Transverse colon (tissue), 4 donors: ENCODE results near the gene JCHAIN. TPM values are rescaled to one million over a fixed set of nuclear protein-coding genes. Genes with fewer than 3 reads are reported as not detected.

Source experiments
- DNase-seq: peaks from one replicate; pipeline ENCODE4 v3.0.0-alpha.2; 2019
- H3K27ac ChIP-seq, 4 donors: fragments of 200-600 bp; sonication (generic); 2 replicates each; pipeline ENCODE4 v1.5.1; 2016 to 2018; ENCODE audit warnings: inconsistent platforms in 4 of 4
- H3K27me3 ChIP-seq: fragments of 200-600 bp; sonication (generic); 2 replicates; pipeline ENCODE4 v1.5.1; 2017; ENCODE audit warnings: inconsistent platforms
- H3K36me3 ChIP-seq, 4 donors: fragments of 200-600 bp; sonication (generic); 2 replicates each; pipeline ENCODE4 v1.5.1; 2017 to 2019; ENCODE audit warnings: inconsistent platforms in 4 of 4
- H3K4me1 ChIP-seq, 4 donors: fragments of 200-600 bp; sonication (generic); 2 replicates each; pipeline ENCODE4 v1.5.1; 2017 to 2020; ENCODE audit warnings: inconsistent platforms in 4 of 4
- H3K4me3 ChIP-seq, 4 donors: fragments of 200-600 bp; sonication (generic); 1 replicate in 1 of 4; 2 replicates in 3 of 4; pipeline versions ENCODE4 v1.5.1 to v1.6.1; 2017 to 2019; ENCODE audit warnings: inconsistent platforms in 4 of 4
- H3K9me3 ChIP-seq, 2 donors: fragments of 200-600 bp; sonication (generic); 2 replicates each; pipeline ENCODE4 v1.5.1; 2017 to 2019; ENCODE audit warnings: inconsistent platforms in 2 of 2
- EP300 ChIP-seq: sonication (generic); formaldehyde crosslinking; IDR thresholded peaks from one replicate; pipeline ENCODE4 v1.6.1; 2017; ENCODE audit warnings: antibody characterized with exemption, low read depth
- POLR2A ChIP-seq: fragments of 450-650 bp; IDR thresholded peaks from one replicate; pipeline ENCODE4 v1.6.1; 2016; ENCODE audit warnings: antibody characterized with exemption, mild to moderate bottlenecking, moderate library complexity
- POLR2AphosphoS5 ChIP-seq, 3 donors: sonication (generic); formaldehyde crosslinking; IDR thresholded peaks; one replicate each; pipeline ENCODE4 v1.6.1; 2016; ENCODE audit warnings: antibody characterized with exemption in 3 of 3
- WGBS, 2 donors: methylation state at CpG; one replicate each; pipeline ENCODE4 v1.1.5; 2018; ENCODE audit warnings: low coverage in 1 of 2; 5-methylcytosine and 5-hydroxymethylcytosine counted together
- in situ Hi-C, 4 donors: fragments of 200-750 bp; cut with MboI; loops; one replicate each; pipeline versions ENCODE4 v1.15.0 to v1.15.1; 2017; ENCODE audit warnings: low sequenced_read_pairs in 3 of 4, low pct_ligation_motif_present in 1 of 4, low pct_unique_long_range_greater_than_20kb in 1 of 4
- intact Hi-C: fragments of 100-400 bp; cut with DNase I; formaldehyde crosslinking; loops from one replicate; pipeline ENCODE4 v1.15.1; 2023; ENCODE audit warnings: low total_unique reads
- total RNA-seq, 4 donors: library from RNA; depleted of rRNA; stranded (reverse); fragments of >200 nt; gene quantifications; one replicate each; pipeline ENCODE4 v1.1.0, GENCODE V29; 2016
- TF ChIP-seq, protein P1 (sequence below), 5 experiments: fragments of 200-600 bp in 3 of 5; fragments of 450-650 bp in 2 of 5; sonication (generic) in 3 of 5; IDR thresholded peaks; 1 replicate in 2 of 5; 2 replicates in 3 of 5; pipeline ENCODE4 v1.5.1; 2016 to 2017; ENCODE audit warnings: antibody characterized with exemption in 5 of 5, inconsistent platforms in 3 of 5, mild to moderate bottlenecking in 2 of 5, moderate library complexity in 1 of 5

JCHAIN gene
- total RNA-seq, 4 donors from 2014 or later = 38.2 to 1,497 (median 176) TPM

DNA sequence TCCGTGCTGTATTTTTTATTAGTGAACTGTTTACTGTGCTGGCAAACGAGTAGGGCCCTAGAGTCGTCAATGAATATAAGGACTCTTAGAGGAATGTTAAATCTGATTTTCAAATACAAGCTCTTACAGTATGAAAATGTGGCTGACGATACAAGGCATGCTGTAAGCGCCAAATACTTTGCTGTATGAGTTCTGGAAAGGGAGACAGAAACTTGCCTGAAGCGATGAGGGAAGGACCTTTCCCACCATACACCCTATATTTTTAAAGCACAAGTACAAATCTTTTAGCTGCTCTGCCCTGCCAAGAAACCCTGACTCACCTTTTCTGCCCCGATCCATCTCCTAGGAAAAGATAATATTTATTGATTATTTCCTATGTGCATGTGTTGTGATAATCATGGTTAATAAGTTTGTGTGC lies 39.7 kb upstream of the JCHAIN start:
- intact Hi-C loops (no loop called here), in situ Hi-C loops (no loop called here)
- no peaks in the 10 kb centered on the region for H3K36me3 ChIP-seq
- H3K4me3 ChIP-seq = peak overlapping the region; percentile 82 to 99 (median 91)
- TF ChIP-seq EP300 (no peak), POLR2A (no peak), POLR2AphosphoS5 (IDR thresholded peaks at IDR 0.05) (no peak)
- TF ChIP-seq, protein P1, sequence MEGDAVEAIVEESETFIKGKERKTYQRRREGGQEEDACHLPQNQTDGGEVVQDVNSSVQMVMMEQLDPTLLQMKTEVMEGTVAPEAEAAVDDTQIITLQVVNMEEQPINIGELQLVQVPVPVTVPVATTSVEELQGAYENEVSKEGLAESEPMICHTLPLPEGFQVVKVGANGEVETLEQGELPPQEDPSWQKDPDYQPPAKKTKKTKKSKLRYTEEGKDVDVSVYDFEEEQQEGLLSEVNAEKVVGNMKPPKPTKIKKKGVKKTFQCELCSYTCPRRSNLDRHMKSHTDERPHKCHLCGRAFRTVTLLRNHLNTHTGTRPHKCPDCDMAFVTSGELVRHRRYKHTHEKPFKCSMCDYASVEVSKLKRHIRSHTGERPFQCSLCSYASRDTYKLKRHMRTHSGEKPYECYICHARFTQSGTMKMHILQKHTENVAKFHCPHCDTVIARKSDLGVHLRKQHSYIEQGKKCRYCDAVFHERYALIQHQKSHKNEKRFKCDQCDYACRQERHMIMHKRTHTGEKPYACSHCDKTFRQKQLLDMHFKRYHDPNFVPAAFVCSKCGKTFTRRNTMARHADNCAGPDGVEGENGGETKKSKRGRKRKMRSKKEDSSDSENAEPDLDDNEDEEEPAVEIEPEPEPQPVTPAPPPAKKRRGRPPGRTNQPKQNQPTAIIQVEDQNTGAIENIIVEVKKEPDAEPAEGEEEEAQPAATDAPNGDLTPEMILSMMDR (IDR thresholded peaks at IDR 0.05) = no peak
- peak overlapping the region; percentile 93 to 99 (median 98) for H3K27ac ChIP-seq
- WGBS, 2 donors = 11 to 12% methylated on average over 5 to 7 of the region's 7 CpGs
- peaks cover 21 to 33% (median 25%) of the 10 kb centered on the region in 4 donors for H3K4me1 ChIP-seq
- H3K9me3 ChIP-seq = no peaks in the 10 kb centered on the region
- no peak for DNase-seq
- no peaks in the 10 kb centered on the region for H3K27me3 ChIP-seq

DNA sequence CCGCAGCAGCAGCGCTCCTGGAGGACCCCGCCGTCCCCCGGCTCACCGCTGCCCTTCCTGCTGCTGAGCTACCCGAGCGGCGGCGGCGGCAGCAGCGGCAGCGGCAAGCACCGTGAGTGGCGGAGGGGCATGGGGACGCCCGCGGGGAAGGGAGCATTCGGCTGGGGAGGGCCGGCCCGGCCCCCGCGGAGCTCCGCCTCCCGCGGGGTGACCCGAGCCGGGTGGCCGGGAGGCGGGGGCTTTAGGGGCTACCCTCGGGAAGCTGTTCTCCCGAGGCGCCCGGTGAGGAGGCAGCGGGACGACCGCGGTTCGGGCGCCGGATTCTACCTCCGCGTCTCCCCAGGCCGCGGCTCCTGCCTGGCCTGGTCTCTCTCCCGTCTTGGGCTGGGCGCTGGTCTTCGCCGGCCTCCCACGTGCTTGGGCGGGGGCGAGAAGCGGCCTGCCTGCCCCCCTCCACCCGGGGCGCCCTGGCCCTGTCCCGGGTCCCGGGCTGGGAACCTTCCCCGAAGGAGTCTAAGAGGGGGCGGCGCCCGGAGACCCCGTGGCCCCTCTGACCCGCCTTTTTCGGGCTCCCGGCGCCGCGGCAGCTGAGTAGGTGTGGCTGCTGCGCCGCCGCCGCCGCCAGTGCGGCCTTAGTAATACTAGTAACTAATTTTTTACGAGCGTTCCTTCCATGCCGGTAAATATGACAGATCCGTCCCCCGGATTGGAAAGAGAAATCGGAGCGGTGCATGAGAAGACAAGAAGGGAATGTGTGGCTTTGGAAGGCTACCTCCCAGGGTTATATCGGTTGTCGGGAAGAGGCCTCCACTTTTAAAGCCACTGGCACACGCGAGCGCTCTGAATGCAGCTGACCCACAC lies 39.1 kb upstream of the JCHAIN start:
- Histone ChIP-seq H3K4me1 (peaks cover 21 to 33% (median 25%) of the 10 kb centered on the region in 4 donors), H3K36me3 (no peaks in the 10 kb centered on the region), H3K4me3 (peak overlapping the region; percentile 82 to 99 (median 91)), H3K9me3 (no peaks in the 10 kb centered on the region), H3K27me3 (no peaks in the 10 kb centered on the region), H3K27ac (peak overlapping the region; percentile 93 to 99 (median 98))
- 0% methylated on average over 51 of the region's 86 CpGs; no CpG with 5 or more reads in 1 of the 2 donors for WGBS, 2 donors
- peak; percentile 77 for DNase-seq
- intact Hi-C loops = loop anchor here (2.0 kb wide), 1 partner anchor 17 kb away; the partner anchor contains the start of gene UTP3
- in situ Hi-C loops = no loop called here
- TF ChIP-seq POLR2AphosphoS5 (IDR thresholded peaks at IDR 0.05) = peak; percentile 56 to 62 (median 62)
- TF ChIP-seq, protein P1 (IDR thresholded peaks at IDR 0.05) = no peak
- peak; percentile 61 for TF ChIP-seq POLR2A

DNA sequence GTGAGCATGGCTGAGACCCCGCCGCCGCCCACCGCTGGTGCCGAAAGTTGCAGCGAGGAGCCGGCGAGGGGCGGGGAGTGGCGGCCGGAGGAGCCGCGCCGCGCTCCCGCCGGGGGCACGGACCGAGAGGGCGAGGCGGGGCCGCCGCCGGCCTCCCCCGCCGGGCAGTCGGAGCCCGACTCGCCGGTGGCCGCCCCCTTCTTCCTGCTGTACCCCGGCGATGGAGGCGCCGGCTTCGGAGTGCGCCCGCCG lies 38.5 kb upstream of the JCHAIN start:
- Histone ChIP-seq H3K27ac (peak overlapping the region; percentile 93 to 99 (median 98)), H3K9me3 (no peaks in the 10 kb centered on the region), H3K36me3 (no peaks in the 10 kb centered on the region), H3K4me1 (peaks cover 21 to 33% (median 25%) of the 10 kb centered on the region in 4 donors), H3K27me3 (no peaks in the 10 kb centered on the region), H3K4me3 (peak overlapping the region; percentile 82 to 99 (median 91))
- DNase-seq = no peak
- TF ChIP-seq, protein P1 (IDR thresholded peaks at IDR 0.05) = no peak
- no peak for TF ChIP-seq EP300
- no peak for TF ChIP-seq POLR2AphosphoS5 (IDR thresholded peaks at IDR 0.05)
- no peak for TF ChIP-seq POLR2A
- intact Hi-C loops = loop anchor here (2.0 kb wide), 1 partner anchor 16 kb away; the partner anchor contains the start of gene UTP3
- WGBS, 2 donors = 2% methylated on average over 39 of the region's 39 CpGs; no CpG with 5 or more reads in 1 of the 2 donors
- in situ Hi-C loops = no loop called here

GRCh38 chr4:70704215-70704930 lies 38.1 kb upstream of the JCHAIN start:
- DNase-seq = peak; percentile 88
- no peaks in the 10 kb centered on the region for H3K27me3 ChIP-seq
- no peak for TF ChIP-seq EP300
- TF ChIP-seq POLR2A = peak; percentile 13
- TF ChIP-seq, protein P1 (IDR thresholded peaks at IDR 0.05) = peak; percentile 13 to 43 (median 29)
- peak in 1 of 3 donors; percentile 43 for TF ChIP-seq POLR2AphosphoS5 (IDR thresholded peaks at IDR 0.05)
- in situ Hi-C loops = no loop called here
- WGBS, 2 donors = 1 to 4% methylated on average over 5 to 47 of the region's 58 CpGs
- H3K4me3 ChIP-seq = peak overlapping the region; percentile 82 to 99 (median 91)
- peak overlapping the region; percentile 93 to 99 (median 98) for H3K27ac ChIP-seq
- H3K36me3 ChIP-seq = no peaks in the 10 kb centered on the region
- peaks cover 21 to 29% (median 25%) of the 10 kb centered on the region in 4 donors for H3K4me1 ChIP-seq
- intact Hi-C loops = loop anchor here (2.0 kb wide), 1 partner anchor 16 kb away; the partner anchor contains the start of gene UTP3
- no peaks in the 10 kb centered on the region for H3K9me3 ChIP-seq
